ENCODE measurements around the gene ATPAF1.

- TF ChIP-seq CTCF (conservative IDR thresholded peaks at IDR 0.05 in 1 of 2, IDR thresholded peaks at IDR 0.05 in 1 of 2; ENCODE audit: low read depth in 1 of 2, low read length in 2 of 2) (no peak), EZH2 (IDR thresholded peaks at IDR 0.05; ENCODE audit: low read length, missing control alignments) (no peak)
Measured at GRCh38 chr1:46665983-46666382, 2.2 kb downstream of the ATPAF1 start.

All from fibroblast of lung (primary cell).